Measurements from ENCODE around the gene FAHD2B.
"Not testable (repeated sequence)": the region's sequence is repeated elsewhere in the genome, so short reads cannot be mapped to it uniquely, and the experiment has no call there.

DNA sequence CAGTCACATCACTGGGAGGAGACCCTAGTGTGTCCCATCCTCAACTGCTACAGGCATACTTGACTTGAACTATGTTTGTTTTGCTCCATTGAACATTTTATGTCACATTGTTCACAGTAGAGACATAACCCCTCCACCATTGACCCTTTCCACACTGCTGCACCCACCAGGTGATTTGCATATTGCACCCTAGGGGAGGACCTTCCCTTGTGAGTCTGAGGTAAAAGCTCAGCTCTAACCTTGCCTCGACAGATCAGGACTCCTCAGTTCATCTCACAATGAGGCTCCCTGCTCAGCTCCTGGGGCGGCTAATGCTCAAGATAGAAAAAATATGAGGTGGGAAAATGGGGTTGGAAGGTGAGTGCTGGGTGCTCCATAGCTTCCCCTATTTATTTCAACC lies 44.6 kb downstream of the FAHD2B start:
- TF ChIP-seq, protein P1, sequence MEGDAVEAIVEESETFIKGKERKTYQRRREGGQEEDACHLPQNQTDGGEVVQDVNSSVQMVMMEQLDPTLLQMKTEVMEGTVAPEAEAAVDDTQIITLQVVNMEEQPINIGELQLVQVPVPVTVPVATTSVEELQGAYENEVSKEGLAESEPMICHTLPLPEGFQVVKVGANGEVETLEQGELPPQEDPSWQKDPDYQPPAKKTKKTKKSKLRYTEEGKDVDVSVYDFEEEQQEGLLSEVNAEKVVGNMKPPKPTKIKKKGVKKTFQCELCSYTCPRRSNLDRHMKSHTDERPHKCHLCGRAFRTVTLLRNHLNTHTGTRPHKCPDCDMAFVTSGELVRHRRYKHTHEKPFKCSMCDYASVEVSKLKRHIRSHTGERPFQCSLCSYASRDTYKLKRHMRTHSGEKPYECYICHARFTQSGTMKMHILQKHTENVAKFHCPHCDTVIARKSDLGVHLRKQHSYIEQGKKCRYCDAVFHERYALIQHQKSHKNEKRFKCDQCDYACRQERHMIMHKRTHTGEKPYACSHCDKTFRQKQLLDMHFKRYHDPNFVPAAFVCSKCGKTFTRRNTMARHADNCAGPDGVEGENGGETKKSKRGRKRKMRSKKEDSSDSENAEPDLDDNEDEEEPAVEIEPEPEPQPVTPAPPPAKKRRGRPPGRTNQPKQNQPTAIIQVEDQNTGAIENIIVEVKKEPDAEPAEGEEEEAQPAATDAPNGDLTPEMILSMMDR (IDR thresholded peaks at IDR 0.05), result not testable (repeated sequence)
- TF ChIP-seq POLR2A, EP300 (IDR thresholded peaks at IDR 0.05): not testable (repeated sequence)

Data from tibial nerve (tissue), 4 donors.